HepG2 (cell line): ENCODE data around the gene CTSA. TPM values are rescaled to one million over a fixed set of nuclear protein-coding genes. Genes with fewer than 3 reads are reported as not detected.

Experiments
- ATF7 ChIP-seq, 2 experiments: fragments of 450-650 bp in 1 of 2; sonication (generic) in 1 of 2; formaldehyde crosslinking in 1 of 2; IDR thresholded peaks; 2 replicates each; pipeline versions ENCODE4 v1.4.0 to v1.6.1; 2016 to 2020; ENCODE audit warnings: antibody characterized with exemption in 1 of 2, mild to moderate bottlenecking in 1 of 2, missing genetic modification reagents in 1 of 2
- CBX5 ChIP-seq: sonication (generic); formaldehyde crosslinking; IDR thresholded peaks from 2 replicates; pipeline ENCODE4 v1.4.0; 2020; ENCODE audit warnings: missing genetic modification reagents, borderline replicate concordance
- EED ChIP-seq: sonication (generic); formaldehyde crosslinking; IDR thresholded peaks from 2 replicates; pipeline ENCODE4 v1.5.0; 2020; ENCODE audit warnings: mild to moderate bottlenecking, missing genetic modification reagents
- EP300 ChIP-seq, 3 experiments: sonication (generic) in 1 of 3; formaldehyde crosslinking in 1 of 3; IDR thresholded peaks; 2 replicates each; pipeline versions ENCODE4 v1.5.1 to v1.6.1; 2011 to 2020; ENCODE audit warnings: low read depth in 2 of 3, low read length in 2 of 3, borderline replicate concordance in 1 of 3, improper control_type of control experiment in 1 of 3, mild to moderate bottlenecking in 1 of 3, missing genetic modification reagents in 1 of 3, moderate library complexity in 1 of 3
- KDM1A ChIP-seq: IDR thresholded peaks from 2 replicates; pipeline ENCODE4 v1.6.1; 2016; ENCODE audit warnings: missing compliant biosample characterization
- MAFG ChIP-seq: sonication (generic); formaldehyde crosslinking; IDR thresholded peaks from 2 replicates; pipeline ENCODE4 v1.5.1; 2020; ENCODE audit warnings: mild to moderate bottlenecking, missing genetic modification reagents
- MTF2 ChIP-seq: sonication (generic); formaldehyde crosslinking; IDR thresholded peaks from 2 replicates; pipeline ENCODE4 v1.5.0; 2020; ENCODE audit warnings: missing genetic modification reagents, borderline replicate concordance
- MYNN ChIP-seq: sonication (generic); formaldehyde crosslinking; IDR thresholded peaks from 2 replicates; pipeline ENCODE4 v1.4.0; 2020; ENCODE audit warnings: mild to moderate bottlenecking, low read depth, missing genetic modification reagents
- PRDM15 ChIP-seq: sonication (generic); formaldehyde crosslinking; IDR thresholded peaks from 2 replicates; pipeline ENCODE4 v1.4.0; 2020; ENCODE audit warnings: missing genetic modification reagents
- RERE ChIP-seq: IDR thresholded peaks from 2 replicates; pipeline ENCODE4 v1.6.1; 2016; ENCODE audit warnings: low read depth, missing genetic modification reagents, missing compliant biosample characterization
- RNF219 ChIP-seq: sonication (generic); formaldehyde crosslinking; IDR thresholded peaks from 2 replicates; pipeline ENCODE4 v1.5.0; 2020; ENCODE audit warnings: mild to moderate bottlenecking, missing genetic modification reagents
- ZGPAT ChIP-seq: IDR thresholded peaks from 2 replicates; pipeline ENCODE4 v1.6.1; 2016; ENCODE audit warnings: mild to moderate bottlenecking
- ZMYM4 ChIP-seq: sonication (generic); formaldehyde crosslinking; IDR thresholded peaks from 2 replicates; pipeline ENCODE4 v1.8.1; 2023; ENCODE audit warnings: mild to moderate bottlenecking, missing genetic modification reagents
- ZNF326 ChIP-seq: sonication (generic); formaldehyde crosslinking; IDR thresholded peaks from 2 replicates; pipeline ENCODE4 v1.4.0; 2020; ENCODE audit warnings: missing genetic modification reagents, borderline replicate concordance
- polyA plus RNA-seq, 8 experiments: library from polyadenylated mRNA; depleted of rRNA in 3 of 8; stranded (reverse) in 7 of 8; unstranded in 1 of 8; fragments of >200 nt; fragmentation: Illumina TruSeq in 4 of 8; extraction: Trizol in 4 of 8; gene quantifications; 2 replicates each; pipeline versions ENCODE4 v1.2.1 to v1.2.3, GENCODE V29; 2011 to 2016; ENCODE audit warnings: low read depth in 4 of 8, missing spikeins in 1 of 8, mixed read lengths in 1 of 8; ENCODE audit not compliant: insufficient read depth in 1 of 8
- total RNA-seq, 5 experiments: library from RNA; depleted of rRNA; stranded (reverse); fragments of >200 nt; fragmentation: Illumina TruSeq; extraction: Trizol; gene quantifications; 2 replicates each; pipeline ENCODE4 v1.2.3, GENCODE V29; 2016; ENCODE audit warnings: low read depth in 1 of 5

The CTSA gene
- total and polyA plus RNA-seq, 2 of the 13 experiments (the other 11 are each of a cell fraction or from before 2014, with no cell fraction given), result 202 to 231 TPM

GRCh38 chr20:45921337-45922189 is 30.4 kb downstream of the CTSA start (continued):
- TF ChIP-seq RERE, result peak; percentile 18; the same call in 1 of the 2 replicates
- TF ChIP-seq RNF219 (CRISPR knock-in tag), result no peak
- peak; percentile 81; the same call in 1 of the 2 replicates for TF ChIP-seq KDM1A (CRISPR knock-in tag)
- peak; percentile 72; the same call in 1 of the 2 replicates for TF ChIP-seq CBX5 (CRISPR knock-in tag)
- peak; percentile 66; the same call in 1 of the 2 replicates for TF ChIP-seq ZMYM4
- TF ChIP-seq PRDM15, result 0 out of 2 replicates have a peak, but pooled peaks have one; percentile 14
- no peak for TF ChIP-seq MTF2
- TF ChIP-seq EED (CRISPR knock-in tag), result no peak
- TF ChIP-seq ATF7 (IDR thresholded peaks at IDR 0.05), result no peak
- no peak for TF ChIP-seq ATF7 (CRISPR knock-in tag; IDR thresholded peaks at IDR 0.05)
- peak in 1 of 2 experiments; percentile 40; a peak in 1 of 4 replicates for TF ChIP-seq EP300 (IDR thresholded peaks at IDR 0.05; ENCODE audit: low read depth in 2 of 2, low read length in 2 of 2)
- no peak for TF ChIP-seq EP300 (CRISPR knock-in tag; IDR thresholded peaks at IDR 0.05; ENCODE audit: borderline replicate concordance)
- TF ChIP-seq MYNN (CRISPR knock-in tag), result no peak
- TF ChIP-seq ZNF326 (CRISPR knock-in tag), result no peak
- TF ChIP-seq MAFG (CRISPR knock-in tag), result 0 out of 2 replicates have a peak, but pooled peaks have one; percentile 15
- TF ChIP-seq ZGPAT (CRISPR knock-in tag), result peak; percentile 51
